ENCODE measurements around the gene ABCB6.

The ABCB6 gene

DNA sequence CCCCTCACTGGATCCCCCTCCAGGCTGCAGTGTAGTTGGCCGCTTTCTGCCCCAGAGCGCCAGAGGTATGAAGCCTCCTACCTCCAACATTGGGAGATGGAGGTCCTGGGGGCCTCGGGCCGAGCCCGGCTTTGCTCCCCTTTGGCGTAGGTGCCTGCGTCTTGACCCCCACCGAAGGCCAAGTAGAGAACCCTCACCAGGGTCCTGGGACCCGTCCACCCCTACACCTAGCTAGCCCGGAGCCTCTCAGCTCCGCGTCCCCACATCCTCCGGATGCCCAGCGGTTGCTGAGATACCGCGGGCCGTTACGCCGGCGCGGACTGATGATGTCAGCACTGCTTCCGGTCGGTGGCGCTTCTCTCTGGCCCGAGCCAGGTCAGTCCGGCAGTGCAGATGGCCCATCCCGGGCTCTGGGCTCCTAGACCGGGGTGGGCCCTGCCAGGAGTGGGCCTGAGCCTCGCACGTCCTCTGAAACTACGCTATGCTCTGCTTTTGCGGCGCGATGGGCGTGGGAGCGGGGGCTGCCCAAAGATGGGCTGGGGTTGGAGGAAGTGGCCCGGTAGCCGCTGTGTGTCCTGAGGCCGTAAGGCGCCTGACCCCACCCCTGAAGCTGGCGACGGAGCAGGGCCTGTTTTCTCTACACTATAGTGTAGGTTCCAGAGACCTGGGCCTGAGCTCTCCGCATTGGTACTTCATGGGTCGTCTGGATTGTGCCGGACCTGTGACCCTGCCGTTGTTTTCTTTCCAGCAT lies 26.6 kb upstream of the ABCB6 start, which contains the start of the genes GLB1L and STK16:
Gene GLB1L (minus strand): TSS at position 297 of the 751 bp plus-strand sequence. CDS start 1,871 bp downstream, outside the sequence.
Gene STK16 (plus strand): TSS at position 332 of the 751 bp plus-strand sequence. CDS start 521 bp downstream, outside the sequence.
- DNase-seq, result peak; percentile 27 to 39

DNA sequence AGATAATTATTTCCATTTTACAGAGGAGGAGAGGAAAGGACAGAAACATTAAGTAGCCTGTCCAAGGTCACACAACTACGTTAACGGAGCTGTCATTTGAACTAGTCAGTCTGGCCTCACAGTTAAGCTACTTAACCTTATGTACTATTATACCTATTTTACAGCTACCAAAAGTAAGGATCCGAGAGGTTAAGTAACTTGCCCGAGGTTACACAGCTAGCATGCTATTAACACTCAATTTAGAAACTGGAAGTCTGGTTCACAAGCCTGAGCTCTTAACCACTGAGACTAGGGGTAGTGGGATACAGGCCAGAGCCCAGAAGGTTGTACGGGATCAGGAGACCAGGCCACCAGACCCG lies 26.0 kb upstream of the ABCB6 start:
- no peak for DNase-seq

DNA sequence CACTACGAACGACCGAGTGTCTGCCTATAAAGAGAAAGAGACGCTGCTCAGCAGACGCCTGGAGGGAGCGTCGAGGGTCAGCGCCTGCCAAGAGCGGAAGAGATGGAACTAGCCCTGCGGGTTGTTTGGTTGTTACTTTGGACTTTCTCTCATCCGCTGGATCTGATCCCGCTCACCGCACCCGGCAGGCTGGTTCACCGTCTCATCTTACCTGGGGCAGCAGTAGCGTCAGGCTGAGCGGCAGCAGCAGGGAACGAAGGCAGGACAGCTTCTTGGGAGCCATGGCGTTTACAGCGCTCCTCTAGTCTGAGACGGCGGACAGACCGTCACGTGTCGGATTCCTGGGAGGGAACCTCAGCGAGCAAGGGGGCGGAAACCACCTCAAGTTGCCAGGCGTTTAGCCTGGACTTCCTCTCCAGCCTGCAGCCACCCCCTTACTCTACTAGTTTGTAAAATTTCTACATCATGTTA lies 24.6 kb upstream of the ABCB6 start:
- DNase-seq, result no peak

DNA sequence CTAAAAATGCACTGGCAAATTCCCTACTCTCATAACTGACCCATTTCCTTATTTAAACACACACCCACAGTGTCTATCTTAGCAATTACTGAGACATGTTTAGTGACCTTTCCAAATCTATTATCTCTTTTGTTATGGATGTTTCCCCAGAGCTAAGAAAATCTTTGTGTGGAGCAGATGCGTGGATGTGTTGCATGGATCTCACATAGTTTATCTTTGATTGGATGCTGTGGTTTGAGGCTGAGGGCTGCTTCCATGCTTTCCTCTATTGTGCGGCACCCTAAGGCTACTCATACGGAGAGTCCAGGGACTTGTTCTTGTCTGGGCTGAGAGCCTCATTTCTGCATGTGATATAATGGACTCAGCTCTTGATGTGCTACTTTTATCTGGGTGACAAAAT lies 15.6 kb upstream of the ABCB6 start:
- DNase-seq, result no peak

DNA sequence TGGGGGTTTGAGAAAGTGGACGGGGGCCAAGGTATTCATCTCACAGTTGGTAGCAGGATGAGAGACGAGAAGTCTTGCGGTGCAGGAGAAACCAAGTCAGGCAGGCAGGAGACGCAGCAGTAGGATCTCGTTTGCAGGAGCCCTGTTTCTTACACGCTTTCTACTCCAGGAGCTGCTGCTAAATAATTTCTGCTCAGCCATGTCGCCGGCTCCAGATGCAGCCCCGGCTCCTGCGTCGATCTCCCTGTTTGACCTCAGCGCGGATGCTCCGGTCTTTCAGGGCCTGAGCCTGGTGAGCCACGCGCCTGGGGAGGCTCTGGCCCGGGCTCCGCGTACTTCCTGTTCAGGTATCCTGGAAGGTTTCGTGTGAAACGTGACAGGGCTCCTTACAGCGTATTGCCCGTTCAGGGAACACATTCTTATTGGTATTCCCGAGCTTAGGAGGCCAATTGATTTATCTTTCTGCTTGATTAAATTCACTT lies 11.3 kb upstream of the ABCB6 start:
- peak; percentile 18 to 32 for DNase-seq

DNA sequence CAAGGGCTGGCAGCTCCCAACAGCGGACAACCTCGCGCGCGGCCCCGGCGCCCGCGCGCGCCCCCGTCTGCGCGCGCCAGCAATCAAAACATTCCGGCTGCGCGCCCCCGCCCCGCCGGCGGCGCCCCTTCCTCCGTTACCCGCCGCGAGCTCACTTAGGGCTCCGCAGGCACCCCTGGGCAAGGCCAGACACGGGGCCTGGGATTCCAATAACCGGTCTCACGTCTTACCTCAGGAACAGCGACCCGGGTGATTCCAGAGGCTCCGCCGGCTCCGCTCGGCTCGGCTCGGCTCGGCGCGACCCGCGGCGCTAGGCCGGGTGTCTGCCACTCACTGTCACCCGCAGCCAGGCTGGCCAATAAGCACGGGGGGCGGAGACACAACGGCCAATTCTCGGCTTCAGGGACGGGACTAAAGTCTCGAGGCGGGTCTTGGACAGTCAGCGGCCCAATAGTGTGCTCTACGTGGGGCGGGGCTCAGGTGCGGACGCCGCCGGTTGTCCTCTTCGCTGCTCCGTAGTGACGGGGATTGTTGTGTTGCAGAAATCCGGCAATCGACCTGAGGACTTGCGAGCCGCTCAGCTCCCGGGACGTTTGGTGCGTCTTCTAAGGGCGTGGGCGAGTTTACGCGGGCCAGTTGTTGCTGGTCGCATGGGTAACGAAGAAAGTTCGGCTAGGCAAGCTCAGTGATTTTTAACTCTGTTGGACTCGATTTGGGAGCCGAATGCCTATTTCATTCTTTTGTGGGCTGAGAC lies 10.7 kb upstream of the ABCB6 start, which contains the start of the genes ANKZF1 and ATG9A:
Gene ANKZF1 (plus strand): TSS at position 502 of the 754 bp plus-strand sequence. CDS start 452 bp downstream, outside the sequence.
Gene ATG9A (minus strand): TSS at position 332 of the 754 bp plus-strand sequence. CDS start 1,612 bp downstream, outside the sequence.
- peak; percentile 87 to 90 for DNase-seq

DNA sequence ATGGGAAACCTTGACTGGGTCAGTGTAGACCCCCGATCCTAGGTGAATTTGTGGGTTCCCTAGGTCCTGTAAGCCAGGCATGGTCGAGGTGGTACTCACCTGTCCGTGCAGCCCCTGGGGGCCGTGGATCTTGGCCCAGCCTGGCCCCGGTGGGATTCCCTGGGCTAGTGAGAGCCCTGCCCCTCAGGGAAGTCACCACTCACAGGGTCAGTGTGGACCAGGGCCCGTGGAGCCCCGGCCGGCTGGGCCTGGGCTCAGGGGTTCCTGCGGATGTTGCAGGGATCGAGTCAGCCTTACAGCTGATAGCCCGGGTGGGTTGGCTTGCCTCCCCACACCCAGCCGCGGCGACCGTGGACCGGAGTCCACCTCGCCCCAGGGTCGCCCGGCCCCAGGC lies 10.2 kb upstream of the ABCB6 start:
- no peak for DNase-seq

DNA sequence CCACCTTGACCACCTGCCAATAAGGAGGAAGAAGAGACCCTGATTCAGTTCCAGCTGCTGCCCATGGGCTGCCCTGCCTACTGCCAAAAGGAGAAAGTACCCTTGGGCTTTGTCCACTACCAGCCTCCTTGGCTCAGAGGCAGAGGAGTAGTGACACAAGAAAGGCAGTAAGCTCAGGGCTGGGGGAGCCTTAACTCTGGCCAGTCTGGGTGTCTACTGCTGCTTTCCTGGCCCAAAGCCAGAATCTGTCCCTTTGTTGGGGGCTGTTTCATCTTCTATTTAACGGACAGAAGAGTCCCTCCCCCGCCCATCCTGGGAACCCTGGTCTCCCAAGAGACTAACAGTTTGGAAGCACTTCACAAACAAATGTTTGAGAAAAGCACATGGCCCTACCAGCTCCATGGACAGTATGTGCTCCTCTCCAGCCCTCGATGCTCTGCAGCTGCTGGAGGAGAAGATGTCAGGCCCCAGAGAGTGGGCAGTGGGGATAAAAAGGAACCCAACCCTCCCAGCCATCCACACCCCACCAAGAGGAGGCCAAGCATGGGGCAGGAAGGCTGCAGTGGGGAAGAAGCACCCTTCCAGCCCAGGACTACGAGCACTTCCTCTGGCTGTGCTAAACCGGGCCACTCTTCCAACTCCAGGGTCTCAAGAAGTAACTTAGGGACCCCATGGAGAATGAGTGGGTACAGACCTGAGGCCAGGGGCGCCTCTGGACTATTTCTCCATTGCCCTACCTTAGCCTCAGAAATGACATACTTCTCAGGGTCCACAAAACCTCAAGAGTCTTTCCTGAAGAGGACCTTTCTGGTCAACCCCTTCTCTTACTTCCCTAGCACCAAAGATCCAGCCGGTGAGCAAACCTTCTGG lies 9.5 kb upstream of the ABCB6 start:
- peak in 1 of 2 experiments; percentile 4 for DNase-seq

DNA sequence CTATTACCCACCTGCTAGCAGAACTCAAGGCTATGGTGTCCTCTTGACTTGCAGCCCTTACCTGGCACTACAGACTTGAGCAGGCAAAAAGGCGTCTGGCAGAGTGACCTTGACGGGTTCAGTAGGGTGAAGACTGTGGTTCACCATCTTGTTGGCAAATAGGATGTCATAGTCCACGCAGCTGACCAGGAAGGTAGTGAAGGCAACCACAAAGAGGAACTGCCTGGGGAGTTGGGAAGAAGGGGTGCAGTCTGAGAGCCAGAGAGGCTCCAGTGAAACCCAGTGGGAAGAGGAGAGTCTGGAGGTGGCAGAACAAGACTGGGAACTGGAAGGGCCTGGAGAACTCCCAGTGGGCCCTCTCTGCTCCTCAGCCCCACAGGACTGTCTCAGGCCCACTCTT lies 6.6 kb upstream of the ABCB6 start:
- DNase-seq, result no peak

DNA sequence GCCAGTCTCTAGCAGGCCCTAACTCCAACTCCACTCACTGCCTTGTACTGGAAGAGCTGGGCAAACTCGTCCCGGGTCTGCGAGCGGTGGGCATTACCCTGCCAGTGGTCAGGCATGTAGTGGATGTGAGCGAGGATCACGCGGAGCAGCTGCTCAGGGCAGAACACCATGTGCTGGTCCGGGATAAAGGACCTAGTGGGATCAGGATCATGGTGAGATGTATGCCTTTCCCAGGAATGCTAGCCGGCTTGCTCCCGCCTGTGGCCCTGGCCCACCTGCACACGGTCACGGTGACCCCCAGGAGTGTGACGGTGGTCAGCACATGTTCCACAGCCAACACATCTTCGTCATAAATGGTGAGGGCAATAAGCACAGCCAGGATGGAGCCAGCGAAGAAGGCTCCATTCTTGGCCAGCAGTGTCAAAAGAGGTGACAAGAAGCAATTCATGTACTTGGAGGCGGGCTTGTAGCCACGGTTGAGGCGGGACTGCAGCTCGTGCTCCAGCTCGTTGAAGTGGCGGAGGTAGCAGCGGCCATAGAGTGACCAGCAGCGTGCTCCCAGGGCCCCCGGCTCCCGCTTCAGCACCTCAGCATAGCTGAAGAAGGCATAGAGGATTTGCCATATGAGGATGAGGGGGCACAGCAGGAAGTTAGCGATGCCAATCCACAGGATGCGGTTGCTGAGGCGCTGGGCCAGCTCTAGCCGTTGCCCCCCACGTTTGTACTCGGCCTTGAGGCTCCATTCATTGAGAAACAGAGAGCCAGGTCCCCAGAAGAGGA lies 5.3 kb upstream of the ABCB6 start:
- DNase-seq, result no peak

DNA sequence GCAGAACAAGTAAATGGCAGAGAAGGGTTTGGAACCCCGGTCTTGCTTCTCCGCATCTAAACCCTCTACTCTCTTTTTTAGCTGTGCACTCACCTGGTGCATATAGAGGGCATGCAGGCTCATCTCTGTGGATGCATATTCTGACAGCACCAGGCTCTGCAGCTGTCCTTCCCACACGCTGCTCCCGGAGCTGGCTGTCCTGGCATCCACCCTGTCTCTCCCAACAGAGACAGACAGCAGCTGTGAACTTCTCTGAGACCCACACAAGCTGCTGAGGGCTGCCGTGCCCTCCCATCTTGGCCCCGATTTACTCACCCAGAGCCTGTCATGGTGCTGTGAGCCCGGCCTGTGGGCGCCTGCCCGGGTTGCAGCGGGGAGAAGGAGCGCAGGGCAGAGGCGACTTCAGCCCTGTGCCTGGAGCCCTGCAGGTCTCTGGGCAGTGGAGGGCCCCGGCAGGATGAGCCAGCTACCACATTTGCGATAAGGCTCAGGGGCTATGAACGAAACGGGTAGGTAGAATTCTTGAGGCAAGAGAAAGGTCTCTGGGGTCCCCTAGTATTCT lies 3.3 kb upstream of the ABCB6 start:
- DNase-seq, result no peak

DNA sequence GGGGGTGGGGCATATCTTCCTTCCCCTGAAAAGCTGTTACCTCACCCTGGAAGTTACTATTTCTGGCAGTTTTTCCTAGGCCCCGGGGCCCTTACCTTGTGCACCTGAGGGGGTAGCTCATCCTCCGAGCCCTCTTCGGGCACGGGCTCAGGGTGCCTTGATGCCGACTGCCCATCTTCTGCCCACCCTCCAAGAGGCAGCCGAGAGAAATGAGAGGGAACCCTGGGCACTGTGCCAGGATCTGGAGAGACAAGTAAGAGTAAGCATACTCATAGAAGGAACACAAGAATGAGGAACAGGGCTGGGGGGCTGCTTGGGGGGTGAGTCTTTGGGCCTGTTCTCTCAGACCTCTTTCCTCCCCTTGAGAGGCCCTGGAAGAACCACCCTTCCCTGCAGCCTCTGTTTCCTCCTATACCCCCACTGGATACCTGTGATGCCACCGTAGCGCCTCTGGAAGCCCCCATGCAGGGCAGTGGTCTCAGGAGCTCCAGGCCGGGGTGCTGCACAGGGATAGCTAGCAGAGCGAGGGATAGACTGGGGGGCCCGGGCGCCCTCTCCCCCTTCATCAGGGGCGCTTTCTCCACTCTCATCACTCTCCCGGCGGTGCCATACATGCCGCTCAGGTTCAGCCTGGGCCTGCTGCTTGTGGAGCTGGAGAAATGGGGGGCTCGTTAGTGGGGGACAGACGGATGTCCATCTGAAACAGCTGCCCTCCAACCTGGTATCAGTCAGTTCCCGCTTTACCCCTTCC lies 2.1 kb upstream of the ABCB6 start:
- DNase-seq, result peak in 1 of 2 experiments; percentile 0

DNA sequence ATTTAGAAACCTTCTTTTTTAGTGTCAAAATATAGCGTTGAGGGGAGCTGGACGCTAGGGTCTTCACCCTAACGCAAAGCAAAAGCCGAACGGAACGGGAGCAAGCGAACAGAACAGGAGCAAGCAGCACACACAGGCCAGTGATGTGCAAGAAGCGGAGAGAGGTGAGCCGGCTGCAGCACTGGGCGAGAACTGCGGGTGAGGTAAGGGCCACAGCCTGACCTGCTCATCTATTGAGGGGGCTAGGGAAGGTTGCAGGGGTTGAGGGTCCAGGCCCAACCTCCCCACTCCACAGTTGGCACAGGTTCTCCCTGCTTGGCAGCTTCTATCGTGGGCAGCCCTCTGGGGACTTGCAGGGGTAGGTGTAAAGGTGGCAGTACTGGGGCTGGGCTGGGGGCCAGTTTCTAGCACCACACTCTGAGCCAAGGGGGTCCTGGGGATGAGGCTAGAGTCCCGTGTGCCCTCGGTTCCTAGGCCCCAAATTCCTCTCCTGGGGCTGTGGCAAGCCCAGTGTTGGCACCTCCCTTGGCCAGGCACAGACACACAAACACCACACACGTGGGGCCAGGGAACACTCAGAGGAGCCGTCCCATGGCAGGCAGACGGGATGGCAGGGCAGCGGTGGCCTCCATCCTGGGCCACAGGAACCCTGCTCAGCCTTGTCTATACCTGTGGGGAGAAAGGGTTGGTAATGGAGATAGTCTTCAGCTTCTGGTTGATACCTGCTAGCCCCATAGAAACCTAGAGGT lies 1.2 kb upstream of the ABCB6 start:
- DNase-seq, result no peak

DNA sequence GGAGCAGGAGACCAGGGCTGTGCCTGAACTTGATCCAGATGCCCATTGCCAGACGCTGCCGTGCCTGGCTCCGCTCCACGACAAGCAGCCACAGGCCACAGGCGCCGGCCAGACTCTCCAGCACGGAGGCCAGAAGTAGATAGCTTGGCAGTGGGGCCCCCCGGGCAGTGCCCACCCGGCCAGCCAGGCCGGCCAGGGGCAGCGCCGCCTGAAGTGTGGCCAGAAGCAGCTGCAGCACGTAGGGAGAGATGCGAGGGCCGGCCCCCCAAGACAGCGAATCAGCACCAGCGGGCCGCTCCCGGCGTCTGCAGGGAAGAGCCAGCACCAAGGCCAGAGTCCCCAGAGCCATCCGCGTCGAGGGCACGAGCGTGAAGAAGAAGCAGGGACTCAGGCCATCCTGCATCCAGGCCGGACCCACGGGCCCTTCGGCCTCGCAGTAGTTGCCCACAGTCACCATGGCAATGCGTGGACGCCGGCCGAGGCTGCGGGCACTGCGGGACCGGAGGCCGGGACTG lies 484 bp downstream of the ABCB6 start:
- no peak for DNase-seq

DNA sequence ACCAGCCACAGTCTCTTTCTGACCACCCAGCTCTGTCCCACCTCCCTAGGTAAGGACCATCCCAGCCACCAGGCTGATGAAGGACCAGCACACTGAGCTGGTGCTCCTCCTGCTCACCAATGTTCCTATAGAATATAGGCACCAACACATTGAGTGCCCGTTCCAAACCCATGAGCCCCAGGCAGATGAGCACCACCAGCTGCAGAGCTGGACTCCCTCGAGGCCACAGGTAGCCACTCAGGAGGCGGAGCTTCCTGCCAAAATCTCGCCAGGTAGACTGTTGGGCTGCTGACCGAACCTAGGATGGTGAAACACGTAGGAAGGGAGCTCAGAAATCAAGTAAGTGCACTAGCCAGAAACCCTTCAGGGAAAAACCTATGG lies 2.2 kb downstream of the ABCB6 start:
- no peak for DNase-seq

DNA sequence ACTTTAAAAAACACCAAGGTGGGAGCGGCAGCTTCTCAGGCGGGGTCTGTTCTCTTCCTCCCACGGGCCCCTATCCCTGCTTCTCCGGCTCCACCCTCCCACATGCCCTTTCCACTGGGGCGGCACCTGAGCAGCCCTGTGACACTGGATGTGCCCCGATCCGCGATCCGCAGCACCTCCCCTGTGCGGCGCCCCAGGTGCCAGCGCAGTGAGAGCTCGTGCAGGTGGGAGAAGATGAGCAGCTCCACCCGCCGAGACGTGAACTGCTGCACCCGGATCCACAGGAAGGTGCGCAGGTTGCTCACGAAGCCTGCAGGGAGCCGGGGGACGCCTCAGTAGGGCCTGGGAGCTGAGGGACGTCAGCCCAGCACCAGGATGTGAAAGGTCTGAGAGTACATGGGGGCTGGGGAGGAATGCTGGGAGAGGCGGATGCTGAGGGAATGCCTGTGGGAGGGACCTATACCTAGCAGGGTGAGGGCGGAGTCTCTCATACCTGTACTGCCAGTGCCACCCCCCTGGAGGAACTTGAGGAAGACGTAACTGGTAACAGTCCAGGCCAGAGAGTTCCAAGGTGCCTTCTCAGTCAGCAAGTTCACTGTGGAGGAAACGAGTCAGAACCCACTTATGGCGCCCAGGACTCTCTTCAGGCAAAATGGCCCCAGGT lies 2.8 kb downstream of the ABCB6 start:
- DNase-seq, result no peak

DNA sequence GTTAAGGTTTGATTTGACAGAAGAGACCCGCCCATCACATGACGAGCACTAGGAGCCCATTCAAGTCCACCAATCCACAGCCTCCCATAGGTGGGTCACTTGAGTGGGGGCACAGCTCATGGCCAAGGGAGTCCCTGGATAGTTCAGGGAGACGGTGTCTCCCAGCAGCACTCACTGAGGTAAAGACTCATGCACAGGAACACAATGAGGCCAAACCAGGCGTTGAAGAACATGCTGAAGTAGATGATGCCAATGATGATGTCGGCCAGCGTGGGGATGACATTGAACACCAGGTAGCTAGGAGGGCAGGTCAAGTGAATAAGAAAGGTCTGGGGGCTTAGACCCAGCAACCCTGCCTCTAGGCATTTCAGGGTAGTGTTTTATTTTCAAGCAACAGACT lies 4.0 kb downstream of the ABCB6 start:
- DNase-seq, result no peak

DNA sequence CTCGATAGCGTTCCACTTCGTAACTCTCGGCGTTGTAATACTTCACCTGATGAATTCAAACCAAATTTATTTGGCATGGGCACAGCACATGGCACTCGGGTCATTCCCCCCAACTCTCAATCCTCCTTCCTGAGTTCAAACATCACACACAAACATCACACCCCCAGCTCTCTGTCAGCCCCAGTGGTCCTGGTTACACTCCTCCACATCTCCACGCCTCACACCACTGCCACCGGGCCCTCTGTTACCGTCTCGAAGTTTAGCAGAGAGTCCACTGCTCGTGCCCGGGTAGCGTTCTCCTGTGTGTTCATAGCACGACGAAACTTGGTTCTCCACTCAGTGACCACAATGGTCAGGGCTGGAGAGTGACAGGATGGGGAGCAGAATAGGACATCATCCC lies 4.6 kb downstream of the ABCB6 start:
- no peak for DNase-seq

DNA sequence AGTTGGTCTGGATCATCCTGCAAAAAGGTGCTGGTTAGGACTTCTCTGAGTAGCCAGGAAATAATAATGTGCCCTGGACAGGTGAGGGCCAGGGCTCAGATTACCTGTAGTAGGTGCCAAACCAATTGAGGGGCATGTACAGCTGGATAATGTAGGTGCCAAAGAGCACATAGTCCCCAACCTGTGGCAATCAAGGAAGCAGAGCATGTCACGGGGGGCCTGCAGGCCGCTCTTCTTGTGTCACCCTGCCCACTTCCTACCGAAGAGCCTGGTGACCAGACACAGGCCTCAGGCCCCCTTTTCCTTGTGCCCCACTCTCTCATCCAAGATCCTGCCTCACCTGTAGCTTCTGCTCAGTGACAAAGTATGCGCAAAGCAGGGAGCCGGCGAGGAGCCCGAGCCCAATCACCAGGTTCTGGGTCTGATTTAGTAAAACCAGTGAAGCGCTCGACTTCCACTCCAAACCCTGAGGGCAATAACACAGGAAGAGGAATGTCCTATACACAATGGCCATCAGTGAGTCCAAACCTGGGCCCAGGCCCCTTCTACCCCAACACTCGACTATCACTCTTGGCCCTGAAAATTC lies 5.2 kb downstream of the ABCB6 start:
- DNase-seq, result no peak

Measured in Kasumi-1 (cell line).